PFSK-1 (cell line): ENCODE data around the gene TRAFD1.

Experiments
- FOXP2 ChIP-seq: optimal IDR thresholded peaks from 2 replicates; pipeline ENCODE3; 2011; ENCODE audit warnings: borderline replicate concordance, control low read depth, inconsistent platforms; ENCODE audit not compliant: insufficient read depth; ENCODE audit errors: extremely low read length, extremely low read depth
- POLR2AphosphoS5 ChIP-seq: IDR thresholded peaks from 2 replicates; pipeline ENCODE4 v1.6.1; 2012; ENCODE audit warnings: low read depth, mild to moderate bottlenecking, control low read depth, low read length, moderate library complexity
- REST ChIP-seq, 2 experiments: IDR thresholded peaks; 2 replicates each; pipeline versions ENCODE4 v1.6.1 to v1.8.0; 2011 to 2012; ENCODE audit warnings: low read depth in 2 of 2, low read length in 2 of 2, control low read depth in 1 of 2, inconsistent platforms in 1 of 2, mild to moderate bottlenecking in 1 of 2, moderate library complexity in 1 of 2; ENCODE audit not compliant: insufficient read depth in 1 of 2
- SIN3A ChIP-seq: IDR thresholded peaks from 2 replicates; pipeline ENCODE4 v1.6.1; 2012; ENCODE audit warnings: mild to moderate bottlenecking, low read length, moderate library complexity, borderline replicate concordance; ENCODE audit not compliant: insufficient read depth
- TAF1 ChIP-seq: IDR thresholded peaks from 2 replicates; pipeline ENCODE4 v1.6.1; 2012; ENCODE audit warnings: low read length, control low read depth, borderline replicate concordance; ENCODE audit not compliant: insufficient read depth

Gene TRAFD1

GRCh38 chr12:112122823-112123690 is 2.3 kb upstream of the TRAFD1 start:
- no peak for TF ChIP-seq FOXP2
- no peak for TF ChIP-seq TAF1
- TF ChIP-seq REST (IDR thresholded peaks at IDR 0.05; ENCODE audit: insufficient read depth in 1 of 2, low read depth in 2 of 2, low read length in 2 of 2), result no peak
- TF ChIP-seq POLR2AphosphoS5, result no peak

GRCh38 chr12:112124918-112125249 is 476 bp upstream of the TRAFD1 start:
- TF ChIP-seq TAF1, result no peak
- TF ChIP-seq REST (IDR thresholded peaks at IDR 0.05; ENCODE audit: insufficient read depth in 1 of 2, low read depth in 2 of 2, low read length in 2 of 2), result no peak
- TF ChIP-seq FOXP2, result no peak
- TF ChIP-seq POLR2AphosphoS5, result no peak
- TF ChIP-seq SIN3A, result no peak

- TF ChIP-seq TAF1 (no peak), FOXP2 (no peak), SIN3A (no peak)
Measured at GRCh38 chr12:112126000-112126438, 659 bp downstream of the TRAFD1 start.

- TF ChIP-seq SIN3A (no peak), POLR2AphosphoS5 (no peak), FOXP2 (no peak), TAF1 (no peak), REST (IDR thresholded peaks at IDR 0.05; ENCODE audit: insufficient read depth in 1 of 2, low read depth in 2 of 2, low read length in 2 of 2) (no peak)
Measured at GRCh38 chr12:112126911-112127310, 1.6 kb downstream of the TRAFD1 start.

GRCh38 chr12:112130441-112130998 is 5.2 kb downstream of the TRAFD1 start:
- TF ChIP-seq TAF1 (no peak), POLR2AphosphoS5 (no peak), REST (IDR thresholded peaks at IDR 0.05; ENCODE audit: insufficient read depth in 1 of 2, low read depth in 2 of 2, low read length in 2 of 2) (no peak), FOXP2 (no peak), SIN3A (no peak)
